GM12874 (cell line): ENCODE results near the gene ING5.

Source experiments
- TF ChIP-seq, protein P1 (sequence below): IDR thresholded peaks from 2 replicates; pipeline ENCODE4 v1.5.1; 2011; ENCODE audit warnings: low read depth, mild to moderate bottlenecking, control low read depth, low read length, moderate library complexity; ENCODE audit not compliant: insufficient read depth

Gene ING5

DNA sequence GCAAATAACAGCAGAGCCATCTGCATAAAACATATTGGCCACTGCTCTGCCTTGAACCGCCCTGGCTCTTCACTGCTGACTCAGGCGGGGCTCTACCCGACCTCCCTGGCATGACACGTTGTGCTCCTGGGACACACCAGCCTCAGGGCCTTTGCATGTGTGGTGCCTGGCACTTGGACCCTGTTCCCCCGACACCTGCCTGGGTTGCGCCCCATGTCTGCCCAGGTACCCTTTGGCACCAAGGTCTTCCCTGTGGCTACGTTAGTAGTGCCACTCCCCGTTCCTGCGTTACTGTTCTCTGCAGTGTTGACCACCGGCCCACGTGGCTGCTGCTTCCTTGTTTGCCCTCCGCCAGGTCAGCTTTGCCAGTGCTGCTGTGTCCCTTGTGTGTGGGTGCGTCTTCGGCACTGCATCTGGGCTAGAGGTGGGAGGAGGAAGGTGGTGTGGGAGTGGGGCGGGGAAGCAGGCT is 44.0 kb upstream of the ING5 start:
- TF ChIP-seq, protein P1, sequence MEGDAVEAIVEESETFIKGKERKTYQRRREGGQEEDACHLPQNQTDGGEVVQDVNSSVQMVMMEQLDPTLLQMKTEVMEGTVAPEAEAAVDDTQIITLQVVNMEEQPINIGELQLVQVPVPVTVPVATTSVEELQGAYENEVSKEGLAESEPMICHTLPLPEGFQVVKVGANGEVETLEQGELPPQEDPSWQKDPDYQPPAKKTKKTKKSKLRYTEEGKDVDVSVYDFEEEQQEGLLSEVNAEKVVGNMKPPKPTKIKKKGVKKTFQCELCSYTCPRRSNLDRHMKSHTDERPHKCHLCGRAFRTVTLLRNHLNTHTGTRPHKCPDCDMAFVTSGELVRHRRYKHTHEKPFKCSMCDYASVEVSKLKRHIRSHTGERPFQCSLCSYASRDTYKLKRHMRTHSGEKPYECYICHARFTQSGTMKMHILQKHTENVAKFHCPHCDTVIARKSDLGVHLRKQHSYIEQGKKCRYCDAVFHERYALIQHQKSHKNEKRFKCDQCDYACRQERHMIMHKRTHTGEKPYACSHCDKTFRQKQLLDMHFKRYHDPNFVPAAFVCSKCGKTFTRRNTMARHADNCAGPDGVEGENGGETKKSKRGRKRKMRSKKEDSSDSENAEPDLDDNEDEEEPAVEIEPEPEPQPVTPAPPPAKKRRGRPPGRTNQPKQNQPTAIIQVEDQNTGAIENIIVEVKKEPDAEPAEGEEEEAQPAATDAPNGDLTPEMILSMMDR, result no peak

DNA sequence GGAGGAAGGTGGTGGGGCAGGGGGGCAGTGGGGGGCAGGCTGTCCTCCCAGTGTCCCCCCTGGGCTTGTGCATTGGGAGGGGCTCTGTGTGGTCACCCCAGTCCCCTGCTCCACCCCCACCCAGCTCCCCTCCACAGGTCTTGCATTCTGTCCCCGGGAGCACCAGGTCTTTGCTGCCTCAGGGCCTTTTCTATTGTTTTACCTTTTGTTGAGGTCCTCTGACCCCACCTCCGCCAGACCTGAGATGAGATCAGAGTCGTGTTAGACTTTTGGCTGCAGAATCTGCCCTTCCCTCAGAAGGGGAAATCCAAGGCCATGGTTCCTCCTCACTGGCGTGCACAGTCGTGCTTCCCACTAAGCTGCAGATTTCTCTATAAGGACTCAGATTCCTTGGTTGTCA is 43.5 kb upstream of the ING5 start:
- TF ChIP-seq, protein P1, result no peak

DNA sequence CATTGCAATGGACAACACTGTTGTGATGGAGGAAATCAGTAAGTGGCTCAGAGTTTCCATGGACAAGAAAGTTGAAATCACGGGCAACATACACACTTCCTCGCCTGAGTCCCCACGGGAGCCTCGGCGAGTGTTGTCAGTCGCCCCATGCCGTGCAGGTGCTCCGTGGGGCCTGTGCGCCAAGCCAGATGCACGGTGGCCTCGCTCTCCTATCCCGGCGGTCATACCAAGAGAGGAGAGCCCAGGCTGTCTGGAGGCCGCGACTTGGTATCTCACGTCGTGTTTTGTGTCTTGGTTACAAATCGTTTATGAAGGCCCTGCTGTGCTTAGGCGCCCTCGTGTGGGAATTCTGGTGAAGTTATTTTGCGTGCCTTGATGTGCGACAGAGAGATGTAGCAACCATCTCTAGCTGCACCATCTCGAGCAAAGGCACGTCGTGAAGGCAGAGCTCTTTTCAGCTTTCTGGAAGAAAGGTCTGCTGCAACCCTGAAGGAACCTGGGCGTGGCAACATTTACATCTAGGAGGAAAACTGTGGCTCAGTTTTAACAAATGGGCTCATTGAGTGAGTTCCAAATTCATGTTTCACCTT is 42.6 kb upstream of the ING5 start:
- TF ChIP-seq, protein P1, result peak; percentile 21; the same call in 1 of the 2 replicates

DNA sequence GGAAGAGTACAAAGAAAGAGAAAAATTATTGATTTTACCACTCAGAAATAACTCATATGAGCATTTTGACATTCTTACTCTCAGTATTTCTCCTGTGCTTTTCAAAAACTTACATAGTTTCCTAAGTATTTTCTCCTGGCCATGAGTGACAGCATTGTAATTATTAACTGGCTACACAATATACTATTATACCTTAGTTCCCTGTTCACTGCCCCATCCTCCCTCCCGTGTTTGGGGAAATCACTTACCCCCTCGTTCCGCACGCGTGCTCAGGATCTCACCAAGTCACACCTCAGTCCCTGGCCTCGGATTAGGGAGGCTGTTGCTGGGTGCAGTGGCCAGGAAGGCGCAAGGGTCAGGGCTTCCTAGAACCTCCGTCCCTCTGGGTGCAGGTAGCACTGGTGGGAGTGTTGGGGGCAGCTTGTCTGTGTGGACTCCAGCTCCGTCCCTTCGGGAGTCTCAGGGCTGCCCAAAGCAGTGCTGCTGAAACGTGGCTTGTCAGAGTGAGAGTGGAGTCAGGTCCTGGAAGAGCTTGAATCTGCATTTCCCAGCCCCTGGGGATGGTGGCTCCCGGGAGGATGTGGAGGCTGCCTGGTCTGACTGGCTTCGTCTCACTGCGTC is 41.1 kb upstream of the ING5 start:
- TF ChIP-seq, protein P1, result no peak

DNA sequence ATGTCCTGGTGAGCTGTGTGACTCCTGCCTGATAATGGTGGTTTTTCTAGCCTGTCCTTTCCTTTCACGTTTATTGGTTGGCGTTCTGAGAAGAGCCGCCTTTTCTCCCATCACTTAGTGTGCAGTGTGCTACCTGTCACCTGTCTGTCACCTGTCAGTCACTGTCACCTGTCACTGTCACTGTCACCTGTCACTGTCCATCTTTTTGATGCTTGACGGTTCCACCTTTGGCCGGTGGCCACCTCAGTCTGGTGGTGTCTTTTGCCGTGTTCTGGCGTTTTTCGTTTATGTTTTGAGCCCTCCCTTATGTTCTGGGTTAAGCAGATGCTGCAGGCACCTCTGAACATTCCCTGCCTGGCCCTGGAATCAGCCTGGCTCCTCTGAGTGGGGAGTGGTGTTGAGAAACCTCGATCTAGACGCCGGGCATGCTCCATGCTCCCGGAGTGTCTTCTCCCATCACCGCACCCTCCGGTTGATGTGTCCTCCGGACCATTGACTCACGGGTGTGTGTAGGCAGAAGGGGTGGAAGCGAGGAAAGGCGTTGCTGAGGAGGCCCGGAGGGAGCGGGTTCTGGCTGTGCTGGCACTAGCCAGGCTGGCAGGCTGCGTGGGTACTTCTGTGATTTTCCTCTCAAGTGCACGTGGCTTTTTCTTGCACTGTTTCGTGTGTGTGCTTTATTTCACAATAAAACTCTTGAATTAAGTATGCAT is 36.0 kb upstream of the ING5 start:
- TF ChIP-seq, protein P1, result no peak

DNA sequence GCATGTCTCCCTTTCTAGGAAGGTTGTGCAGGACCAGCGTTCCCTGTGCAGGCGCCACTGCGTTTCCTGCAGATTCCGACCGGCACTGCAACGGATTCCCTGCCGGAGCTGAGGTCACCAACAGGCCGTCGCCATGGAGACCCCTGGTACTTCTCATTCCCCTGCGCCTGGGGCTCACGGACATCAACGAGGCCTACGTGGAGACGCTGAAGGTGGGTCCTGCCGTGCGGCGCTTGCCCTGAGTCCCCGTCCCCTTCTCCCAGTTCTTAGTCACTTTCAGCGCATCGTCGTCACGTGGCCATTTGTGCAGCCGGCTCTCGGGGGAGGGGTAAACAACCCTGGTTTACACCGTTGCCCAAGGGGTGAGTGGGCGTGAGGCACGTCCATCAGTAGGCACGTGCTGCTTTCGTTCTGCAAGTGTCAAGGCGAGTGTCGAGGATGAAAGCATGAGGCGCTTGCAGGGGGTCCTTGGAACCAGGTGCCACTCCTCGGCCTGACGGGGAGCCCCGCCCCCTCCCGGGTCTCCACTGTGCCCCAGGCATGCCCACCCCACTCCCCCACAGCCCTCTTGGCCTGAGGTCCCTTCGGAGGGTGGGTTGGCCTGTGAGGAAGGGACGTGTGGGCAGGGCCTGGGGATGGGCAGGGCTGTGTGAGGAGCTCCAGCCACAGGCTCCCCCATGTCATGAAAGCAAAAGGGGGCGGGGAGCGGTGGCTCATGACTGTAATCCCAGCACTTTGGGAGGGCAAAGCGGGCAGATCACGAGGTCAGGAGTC is 35.0 kb upstream of the ING5 start:
- TF ChIP-seq, protein P1, result no peak

DNA sequence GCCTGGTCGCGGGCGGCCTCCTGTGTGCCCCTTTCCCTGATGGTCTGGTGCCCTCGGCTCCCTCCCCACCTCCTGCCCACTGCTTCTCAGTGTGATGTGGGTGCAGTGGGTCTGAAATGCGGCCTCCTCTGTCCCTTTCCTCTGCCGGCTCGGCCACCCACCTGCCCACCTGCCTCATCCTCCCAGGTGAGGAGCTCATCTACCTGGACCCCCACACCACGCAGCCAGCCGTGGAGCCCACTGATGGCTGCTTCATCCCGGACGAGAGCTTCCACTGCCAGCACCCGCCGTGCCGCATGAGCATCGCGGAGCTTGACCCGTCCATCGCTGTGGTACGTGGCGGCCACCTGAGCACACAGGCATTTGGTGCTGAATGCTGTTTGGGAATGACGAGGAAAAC is 33.5 kb upstream of the ING5 start:
- TF ChIP-seq, protein P1, result no peak
